Measurements from ENCODE around the gene PPFIA2. TPM values are rescaled to one million over a fixed set of nuclear protein-coding genes. Genes with fewer than 3 reads are reported as not detected.

Gene PPFIA2
- polyA plus RNA-seq, 1 experiment: 0.20 TPM

- no peak overlapping the region for H3K27ac ChIP-seq (ENCODE audit: low read depth, low read length)
- H3K27me3 ChIP-seq (ENCODE audit: control insufficient read depth, insufficient read depth, low read length): no peaks in the 10 kb centered on the region
- no peak for DNase-seq (ENCODE audit: low read depth, low spot score)
- no peaks in the 10 kb centered on the region for H3K9me3 ChIP-seq (ENCODE audit: control insufficient read depth, insufficient read depth, low read length)
- TF ChIP-seq CTCF (IDR thresholded peaks at IDR 0.05; ENCODE audit: low read depth, low read length): no peak
- H3K4me3 ChIP-seq (ENCODE audit: low read depth, low read length): no peak overlapping the region
- ChIA-PET CTCF (no interaction called here), POLR2A (no interaction called here)
Measured at GRCh38 chr12:81502912-81503695, 256.0 kb downstream of the PPFIA2 start.

GRCh38 chr12:81500788-81501187, 258.4 kb downstream of the PPFIA2 start:
- no peaks in the 10 kb centered on the region for H3K27me3 ChIP-seq (ENCODE audit: control insufficient read depth, insufficient read depth, low read length)
- H3K9me3 ChIP-seq (ENCODE audit: control insufficient read depth, insufficient read depth, low read length): no peaks in the 10 kb centered on the region
- ChIA-PET POLR2A (no interaction called here), CTCF (no interaction called here)
- no peak for TF ChIP-seq CTCF (IDR thresholded peaks at IDR 0.05; ENCODE audit: low read depth, low read length)
- H3K27ac ChIP-seq (ENCODE audit: low read depth, low read length): no peak overlapping the region
- no peak for DNase-seq (ENCODE audit: low read depth, low spot score)
- H3K4me3 ChIP-seq (ENCODE audit: low read depth, low read length): no peak overlapping the region

- no peak for TF ChIP-seq CTCF (IDR thresholded peaks at IDR 0.05; ENCODE audit: low read depth, low read length)
- POLR2A ChIA-PET: no interaction called here
Measured at GRCh38 chr12:81499809-81500208, 259.3 kb downstream of the PPFIA2 start.

GRCh38 chr12:81492131-81492720, 266.9 kb downstream of the PPFIA2 start:
- DNase-seq (ENCODE audit: low read depth, low spot score): no peak
- ChIA-PET CTCF (no interaction called here), POLR2A (no interaction called here)

More at GRCh38 chr12:81499809-81500208, 259.3 kb downstream of the PPFIA2 start:
- H3K27me3 ChIP-seq (ENCODE audit: control insufficient read depth, insufficient read depth, low read length): no peaks in the 10 kb centered on the region
- H3K27ac ChIP-seq (ENCODE audit: low read depth, low read length): no peak overlapping the region
- DNase-seq (ENCODE audit: low read depth, low spot score): no peak
- CTCF ChIA-PET: no interaction called here
- H3K9me3 ChIP-seq (ENCODE audit: control insufficient read depth, insufficient read depth, low read length): no peaks in the 10 kb centered on the region
- H3K4me3 ChIP-seq (ENCODE audit: low read depth, low read length): no peak overlapping the region

More at GRCh38 chr12:81492131-81492720, 266.9 kb downstream of the PPFIA2 start:
- Histone ChIP-seq H3K27ac (ENCODE audit: low read depth, low read length) (no peak overlapping the region), H3K27me3 (ENCODE audit: control insufficient read depth, insufficient read depth, low read length) (no peaks in the 10 kb centered on the region), H3K4me3 (ENCODE audit: low read depth, low read length) (no peak overlapping the region), H3K9me3 (ENCODE audit: control insufficient read depth, insufficient read depth, low read length) (no peaks in the 10 kb centered on the region)
- no peak for TF ChIP-seq CTCF (IDR thresholded peaks at IDR 0.05; ENCODE audit: low read depth, low read length)
